Measurements from ENCODE around the gene ULK4.
"Not testable (repeated sequence)": the region's sequence is repeated elsewhere in the genome, so short reads cannot be mapped to it uniquely, and the experiment has no call there.

ULK4 gene

GRCh38 chr3:41794748-41795589, 166.9 kb downstream of the ULK4 start:
- no peak for DNase-seq (ENCODE audit: low read depth)
- no peak for TF ChIP-seq CTCF (conservative IDR thresholded peaks at IDR 0.05; ENCODE audit: low read length)
- no peak overlapping the region for H3K4me3 ChIP-seq (ENCODE audit: low read length)

GRCh38 chr3:41792806-41793205, 169.1 kb downstream of the ULK4 start:
- TF ChIP-seq CTCF (conservative IDR thresholded peaks at IDR 0.05; ENCODE audit: low read length), result no peak
- H3K4me3 ChIP-seq (ENCODE audit: low read length), result no peak overlapping the region

GRCh38 chr3:41769106-41769505, 192.8 kb downstream of the ULK4 start:
- no peak for TF ChIP-seq CTCF (conservative IDR thresholded peaks at IDR 0.05; ENCODE audit: low read length)
- DNase-seq (ENCODE audit: low read depth), result no peak
- no peak overlapping the region for H3K4me3 ChIP-seq (ENCODE audit: low read length)

More at GRCh38 chr3:41792806-41793205, 169.1 kb downstream of the ULK4 start:
- no peak for DNase-seq (ENCODE audit: low read depth)

GRCh38 chr3:41768363-41768762, 193.5 kb downstream of the ULK4 start:
- no peak overlapping the region for H3K4me3 ChIP-seq (ENCODE audit: low read length)
- DNase-seq (ENCODE audit: low read depth), result no peak
- TF ChIP-seq CTCF (conservative IDR thresholded peaks at IDR 0.05; ENCODE audit: low read length), result no peak

GRCh38 chr3:41762867-41763266, 199.0 kb downstream of the ULK4 start:
- not testable (repeated sequence) for H3K4me3 ChIP-seq (ENCODE audit: low read length); DNase-seq (ENCODE audit: low read depth)

GRCh38 chr3:41753651-41754050, 208.3 kb downstream of the ULK4 start:
- no peak overlapping the region for H3K4me3 ChIP-seq (ENCODE audit: low read length)
- no peak for DNase-seq (ENCODE audit: low read depth)
- no peak for TF ChIP-seq CTCF (conservative IDR thresholded peaks at IDR 0.05; ENCODE audit: low read length)

- TF ChIP-seq CTCF (conservative IDR thresholded peaks at IDR 0.05; ENCODE audit: low read length), result no peak
- H3K4me3 ChIP-seq (ENCODE audit: low read length), result no peak overlapping the region
- no peak for DNase-seq (ENCODE audit: low read depth)
These were observed 210.3 kb downstream of the ULK4 start for GRCh38 chr3:41751597-41751996.

All from AG10803 (cell line).